SK-N-MC (cell line): ENCODE measurements around the gene PAAF1.

Source experiments
- DNase-seq: peaks from one replicate; pipeline ENCODE4 v3.0.0-alpha.2; 2011; ENCODE audit warnings: low read depth, low spot score
- H3K27ac ChIP-seq: fragments of 200-600 bp; sonication (generic); 2 replicates; pipeline ENCODE4 v1.5.1; 2016; ENCODE audit warnings: mixed run types
- H3K36me3 ChIP-seq: fragments of 200-600 bp; sonication (generic); 2 replicates; pipeline ENCODE4 v1.6.1; 2017; ENCODE audit warnings: antibody characterized with exemption, low read length, mixed read lengths; ENCODE audit not compliant: insufficient read depth
- H3K4me3 ChIP-seq: fragments of 200-600 bp; sonication (generic); 2 replicates; pipeline ENCODE4 v1.5.1; 2016
- H3K9ac ChIP-seq: fragments of 200-600 bp; sonication (generic); 2 replicates; pipeline ENCODE4 v1.8.0; 2017; ENCODE audit warnings: mixed run types, mixed read lengths; ENCODE audit not compliant: insufficient read length
- H3K9me3 ChIP-seq: fragments of 200-600 bp; sonication (generic); 2 replicates; pipeline ENCODE4 v1.6.1; 2017; ENCODE audit warnings: low read depth, mild to moderate bottlenecking, antibody characterized with exemption, low read length, moderate library complexity, mixed read lengths
- EZH2 ChIP-seq: fragments of 200-600 bp; sonication (generic); IDR thresholded peaks from one replicate; pipeline ENCODE4 v1.6.1; 2017; ENCODE audit warnings: antibody characterized with exemption
- FOXP2 ChIP-seq: optimal IDR thresholded peaks from 2 replicates; pipeline ENCODE3; 2011; ENCODE audit warnings: mild to moderate bottlenecking, moderate library complexity; ENCODE audit not compliant: insufficient read depth; ENCODE audit errors: extremely low read length, control extremely low read depth
- POLR2AphosphoS5 ChIP-seq: IDR thresholded peaks from 2 replicates; pipeline ENCODE4 v1.6.1; 2012; ENCODE audit warnings: mild to moderate bottlenecking, low read depth, low read length, borderline replicate concordance

PAAF1 gene

GRCh38 chr11:73894725-73895335 lies 18.0 kb downstream of the PAAF1 start:
- Histone ChIP-seq H3K9ac (no peak overlapping the region), H3K9me3 (no peaks in the 10 kb centered on the region), H3K4me3 (no peak overlapping the region), H3K27ac (no peak overlapping the region), H3K36me3 (peaks cover 11% of the 10 kb centered on the region)
- TF ChIP-seq EZH2 = no peak
- TF ChIP-seq FOXP2 = no peak
- TF ChIP-seq POLR2AphosphoS5 = no peak
- no peak for DNase-seq

DNA sequence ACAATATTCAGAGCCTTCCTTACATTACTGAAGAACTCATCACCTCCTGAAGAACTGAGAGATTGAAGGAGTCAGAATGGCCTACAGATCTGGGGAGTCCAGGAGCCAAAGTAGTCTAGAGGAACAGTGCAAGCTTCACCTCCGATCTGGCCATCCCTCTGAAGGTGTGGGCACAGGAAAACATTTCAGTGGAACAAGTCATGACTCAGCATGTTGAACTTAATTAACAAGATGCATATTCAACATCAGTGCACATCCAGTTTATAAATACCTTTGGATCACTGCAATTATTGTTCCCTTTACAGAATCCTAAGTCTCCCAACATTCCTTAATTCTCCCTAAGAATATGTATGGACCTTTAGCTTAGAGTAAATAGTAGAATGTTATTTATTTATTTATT lies 25.5 kb downstream of the PAAF1 start:
- Histone ChIP-seq H3K27ac (no peak overlapping the region), H3K9ac (no peak overlapping the region), H3K9me3 (no peaks in the 10 kb centered on the region), H3K36me3 (peaks cover 13% of the 10 kb centered on the region), H3K4me3 (no peak overlapping the region)
- no peak for DNase-seq
- no peak for TF ChIP-seq FOXP2
- no peak for TF ChIP-seq EZH2
- no peak for TF ChIP-seq POLR2AphosphoS5

- no peak for DNase-seq
- peaks cover 19% of the 10 kb centered on the region; the same call in 1 of the 2 replicates for H3K36me3 ChIP-seq
Observed at GRCh38 chr11:73907191-73907590, 30.4 kb downstream of the PAAF1 start.

DNA sequence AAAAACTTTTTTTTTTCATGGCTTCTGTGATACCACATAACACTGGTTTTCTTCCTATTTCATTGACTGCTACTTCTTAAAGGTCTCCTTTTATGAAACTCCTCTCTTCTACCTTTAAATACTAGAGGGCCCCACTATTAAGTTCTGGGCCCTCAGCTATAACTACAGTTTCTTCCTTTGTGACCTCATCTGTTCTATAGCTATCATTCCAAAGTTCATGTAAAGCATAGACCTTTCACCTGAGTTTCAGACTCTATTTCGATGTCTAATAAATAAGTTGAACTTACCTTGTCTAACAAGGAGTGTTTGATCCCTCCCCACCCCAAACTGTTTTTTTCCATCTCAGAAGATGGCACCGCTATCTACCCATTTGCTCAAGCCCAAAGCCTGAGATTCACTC lies 35.2 kb downstream of the PAAF1 start:
- no peak for TF ChIP-seq EZH2
- no peak for TF ChIP-seq FOXP2
- no peak for TF ChIP-seq POLR2AphosphoS5
- Histone ChIP-seq H3K27ac (no peak overlapping the region), H3K4me3 (no peak overlapping the region), H3K9ac (no peak overlapping the region), H3K9me3 (no peaks in the 10 kb centered on the region), H3K36me3 (peaks cover 29% of the 10 kb centered on the region; the same call in 1 of the 2 replicates)
- DNase-seq = no peak

More at GRCh38 chr11:73907191-73907590, 30.4 kb downstream of the PAAF1 start:
- Histone ChIP-seq H3K9me3 (no peaks in the 10 kb centered on the region), H3K27ac (no peak overlapping the region), H3K9ac (no peak overlapping the region), H3K4me3 (no peak overlapping the region)
- no peak for TF ChIP-seq FOXP2
- TF ChIP-seq POLR2AphosphoS5 = no peak
- TF ChIP-seq EZH2 = no peak

GRCh38 chr11:73913472-73913871 lies 36.7 kb downstream of the PAAF1 start:
- TF ChIP-seq EZH2 = no peak
- TF ChIP-seq POLR2AphosphoS5 = no peak
- TF ChIP-seq FOXP2 = no peak
- no peak overlapping the region for H3K4me3 ChIP-seq
- H3K36me3 ChIP-seq = peaks cover 38% of the 10 kb centered on the region
- no peak for DNase-seq
- no peak overlapping the region for H3K27ac ChIP-seq
- H3K9me3 ChIP-seq = no peaks in the 10 kb centered on the region
- H3K9ac ChIP-seq = no peak overlapping the region

DNA sequence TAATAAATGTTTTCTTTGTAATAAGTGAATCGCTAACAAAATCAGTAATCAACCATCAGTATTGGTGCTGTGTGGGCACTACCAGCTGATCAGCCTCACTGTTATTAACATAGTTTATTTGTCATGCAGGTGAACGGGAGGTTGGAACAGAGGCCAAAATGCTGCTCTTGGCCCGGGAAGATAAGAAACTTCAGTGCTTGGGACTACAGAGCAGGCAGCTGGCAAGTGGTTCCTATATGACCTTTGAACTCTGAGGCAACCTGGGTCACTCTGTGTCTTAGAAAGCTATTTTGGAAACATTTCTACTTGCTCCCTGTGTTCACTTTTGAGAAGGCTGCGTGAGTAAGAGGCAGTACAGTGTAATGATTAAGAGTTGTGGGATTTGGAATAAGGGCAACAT lies 37.5 kb downstream of the PAAF1 start:
- Histone ChIP-seq H3K4me3 (no peak overlapping the region), H3K9me3 (no peaks in the 10 kb centered on the region), H3K9ac (no peak overlapping the region), H3K36me3 (peaks cover 44% of the 10 kb centered on the region), H3K27ac (no peak overlapping the region)
- no peak for TF ChIP-seq EZH2
- TF ChIP-seq POLR2AphosphoS5 = no peak
- TF ChIP-seq FOXP2 = no peak
- no peak for DNase-seq

DNA sequence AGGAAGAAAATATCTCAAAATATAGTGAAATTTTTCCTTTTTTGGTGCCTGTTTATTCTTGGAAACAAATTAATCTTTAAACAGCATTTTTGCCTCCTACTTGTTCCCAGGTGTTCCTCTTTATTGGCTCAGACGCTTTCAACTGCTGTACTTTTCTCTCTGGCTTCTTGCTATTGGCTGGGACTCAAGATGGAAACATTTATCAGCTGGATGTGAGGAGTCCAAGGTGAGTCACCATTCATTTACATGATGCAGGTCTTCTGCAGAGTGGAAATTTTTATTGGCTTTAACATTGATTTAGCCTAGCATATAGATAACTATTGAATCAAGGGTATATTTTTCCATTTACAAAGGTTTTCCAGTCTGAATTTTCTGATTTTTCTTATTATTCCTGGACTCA lies 39.6 kb downstream of the PAAF1 start:
- Histone ChIP-seq H3K4me3 (no peak overlapping the region), H3K27ac (no peak overlapping the region), H3K36me3 (peaks cover 41% of the 10 kb centered on the region), H3K9me3 (no peaks in the 10 kb centered on the region), H3K9ac (no peak overlapping the region)
- no peak for DNase-seq
- no peak for TF ChIP-seq FOXP2
- no peak for TF ChIP-seq EZH2
- no peak for TF ChIP-seq POLR2AphosphoS5

- Histone ChIP-seq H3K4me3 (no peak overlapping the region), H3K36me3 (peaks cover 29% of the 10 kb centered on the region), H3K27ac (no peak overlapping the region), H3K9ac (no peak overlapping the region), H3K9me3 (no peaks in the 10 kb centered on the region)
- DNase-seq = no peak
- TF ChIP-seq EZH2 (no peak), FOXP2 (no peak), POLR2AphosphoS5 (no peak)
Observed at GRCh38 chr11:73921180-73921579, 44.4 kb downstream of the PAAF1 start.

- no peaks in the 10 kb centered on the region for H3K9me3 ChIP-seq
- H3K9ac ChIP-seq = no peak overlapping the region
- no peak for TF ChIP-seq FOXP2
- no peak for TF ChIP-seq POLR2AphosphoS5
- no peak for TF ChIP-seq EZH2
- no peak overlapping the region for H3K4me3 ChIP-seq
- H3K36me3 ChIP-seq = peaks cover 27% of the 10 kb centered on the region
- no peak for DNase-seq
- no peak overlapping the region for H3K27ac ChIP-seq
Observed at GRCh38 chr11:73929388-73929787, 52.6 kb downstream of the PAAF1 start.
